Fibroblast of pulmonary artery (primary cell): ENCODE results near the gene EFR3B.
"Not testable (repeated sequence)": the region's sequence is repeated elsewhere in the genome, so short reads cannot be mapped to it uniquely, and the experiment has no call there.

Experiments
- DNase-seq: peaks from one replicate; pipeline ENCODE4 v3.0.0-alpha.2; 2010; ENCODE audit warnings: low read depth
- H3K4me3 ChIP-seq: replicated peaks from 2 replicates; pipeline ENCODE4 v1.5.1; 2011; ENCODE audit warnings: low read depth, mild to moderate bottlenecking, control low read depth, low read length, moderate library complexity
- TF ChIP-seq, protein P1 (sequence below): IDR thresholded peaks from 2 replicates; pipeline ENCODE4 v1.5.1; 2011; ENCODE audit warnings: mild to moderate bottlenecking, control low read depth, low read length, inconsistent platforms; ENCODE audit errors: missing control alignments

Gene EFR3B

DNA sequence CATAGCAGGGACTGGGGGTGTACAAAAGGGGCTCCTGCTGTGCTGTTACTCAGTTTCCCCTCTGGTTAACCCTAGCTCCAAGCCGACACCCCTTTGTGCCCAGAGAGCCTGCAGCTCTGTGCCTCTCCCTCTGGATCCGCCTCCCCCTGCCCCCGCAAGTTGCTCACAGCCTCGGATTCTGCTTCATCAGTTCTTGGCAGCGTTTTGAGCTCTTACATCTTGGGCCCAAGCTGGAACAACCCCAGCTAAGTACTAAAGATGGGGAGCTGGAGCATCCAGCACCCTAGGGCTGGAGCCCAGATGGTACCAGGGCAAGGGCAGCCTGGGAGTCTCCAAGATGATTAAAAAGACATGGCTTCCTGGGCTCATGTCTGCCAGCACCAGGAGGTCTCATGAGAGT is 85.8 kb downstream of the EFR3B start:
- no peak overlapping the region for H3K4me3 ChIP-seq
- DNase-seq = peak; percentile 7
- TF ChIP-seq, protein P1, sequence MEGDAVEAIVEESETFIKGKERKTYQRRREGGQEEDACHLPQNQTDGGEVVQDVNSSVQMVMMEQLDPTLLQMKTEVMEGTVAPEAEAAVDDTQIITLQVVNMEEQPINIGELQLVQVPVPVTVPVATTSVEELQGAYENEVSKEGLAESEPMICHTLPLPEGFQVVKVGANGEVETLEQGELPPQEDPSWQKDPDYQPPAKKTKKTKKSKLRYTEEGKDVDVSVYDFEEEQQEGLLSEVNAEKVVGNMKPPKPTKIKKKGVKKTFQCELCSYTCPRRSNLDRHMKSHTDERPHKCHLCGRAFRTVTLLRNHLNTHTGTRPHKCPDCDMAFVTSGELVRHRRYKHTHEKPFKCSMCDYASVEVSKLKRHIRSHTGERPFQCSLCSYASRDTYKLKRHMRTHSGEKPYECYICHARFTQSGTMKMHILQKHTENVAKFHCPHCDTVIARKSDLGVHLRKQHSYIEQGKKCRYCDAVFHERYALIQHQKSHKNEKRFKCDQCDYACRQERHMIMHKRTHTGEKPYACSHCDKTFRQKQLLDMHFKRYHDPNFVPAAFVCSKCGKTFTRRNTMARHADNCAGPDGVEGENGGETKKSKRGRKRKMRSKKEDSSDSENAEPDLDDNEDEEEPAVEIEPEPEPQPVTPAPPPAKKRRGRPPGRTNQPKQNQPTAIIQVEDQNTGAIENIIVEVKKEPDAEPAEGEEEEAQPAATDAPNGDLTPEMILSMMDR = no peak

DNA sequence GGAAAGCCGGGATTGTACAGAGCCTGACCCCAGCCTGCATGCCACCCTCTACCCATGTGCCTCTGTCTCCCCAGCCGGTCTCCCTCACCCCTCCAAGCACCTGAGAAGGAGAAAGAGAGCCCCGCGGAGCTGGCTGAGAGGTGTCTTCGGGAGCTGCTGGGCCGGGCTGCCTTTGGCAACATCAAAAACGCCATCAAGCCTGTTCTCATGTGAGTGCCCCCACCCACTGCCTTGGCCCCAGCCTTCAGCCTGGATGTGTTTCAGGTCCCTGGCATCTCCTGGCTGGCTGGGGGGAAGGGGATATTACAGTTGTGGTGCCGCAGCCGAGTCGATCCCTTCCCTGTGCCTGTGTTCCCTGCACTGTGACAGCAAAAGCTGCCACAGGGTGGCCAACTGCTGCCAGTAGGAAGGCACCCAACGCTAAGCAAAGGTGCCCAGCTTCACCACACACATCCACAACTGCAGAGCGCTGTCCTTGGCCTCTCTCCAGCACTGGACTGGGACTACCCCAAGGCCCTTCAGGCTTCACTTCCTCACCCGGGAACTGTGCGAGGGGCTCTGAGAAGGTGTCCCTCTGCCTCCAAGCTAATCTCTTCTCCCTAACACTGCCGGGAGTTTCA is 88.1 kb downstream of the EFR3B start:
- TF ChIP-seq, protein P1 = no peak
- no peak for DNase-seq
- no peak overlapping the region for H3K4me3 ChIP-seq

DNA sequence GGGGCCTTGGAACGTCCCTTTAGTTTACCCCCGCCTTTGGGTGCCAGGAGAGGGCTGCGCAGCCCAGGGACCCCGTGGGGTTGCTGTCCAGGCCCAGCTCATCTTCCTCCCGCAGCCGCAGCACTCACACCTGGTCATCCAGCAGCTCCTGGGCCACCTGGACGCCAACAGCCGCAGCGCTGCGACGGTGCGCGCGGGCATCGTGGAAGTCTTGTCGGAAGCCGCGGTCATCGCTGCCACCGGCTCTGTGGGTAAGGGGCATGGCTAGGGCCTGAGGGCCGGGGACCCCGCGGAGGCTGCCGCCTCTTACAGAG is 89.3 kb downstream of the EFR3B start:
- TF ChIP-seq, protein P1 = no peak
- no peak overlapping the region for H3K4me3 ChIP-seq
- no peak for DNase-seq

DNA sequence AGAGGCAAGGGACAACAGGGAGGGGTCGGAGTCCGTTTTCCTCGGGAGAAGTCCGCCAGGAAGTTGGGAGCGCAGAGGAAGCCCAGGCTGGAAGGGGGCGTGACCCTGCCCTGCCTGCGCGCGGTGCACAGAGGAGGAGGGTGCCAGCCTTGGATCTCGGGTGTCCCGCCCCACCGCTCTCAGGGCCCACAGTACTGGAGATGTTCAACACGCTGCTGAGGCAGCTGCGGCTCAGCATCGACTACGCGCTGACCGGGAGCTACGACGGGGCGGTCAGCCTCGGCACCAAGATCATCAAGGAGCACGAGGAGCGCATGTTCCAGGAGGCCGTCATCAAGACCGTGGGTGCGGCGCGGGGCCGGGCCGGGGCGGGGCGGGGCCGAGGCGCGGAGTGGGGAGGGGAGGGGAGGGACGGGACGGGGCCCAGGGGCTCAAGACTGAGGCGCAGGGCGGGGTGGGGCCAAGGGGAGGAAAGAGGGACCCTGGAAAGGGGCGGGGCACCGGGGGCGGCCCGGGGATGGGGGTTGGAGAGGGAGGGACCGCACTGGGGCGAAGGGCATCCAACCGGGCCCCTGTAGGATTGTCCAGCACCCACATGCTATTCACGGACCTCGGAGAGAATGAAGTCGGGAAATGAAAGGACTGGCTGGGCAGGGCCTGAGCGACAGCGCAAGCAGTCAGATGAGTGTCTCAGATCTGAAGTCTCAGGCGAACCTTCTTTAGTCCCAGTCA is 89.9 kb downstream of the EFR3B start:
- TF ChIP-seq, protein P1 = no peak
- peak; percentile 6 for DNase-seq
- no peak overlapping the region for H3K4me3 ChIP-seq

DNA sequence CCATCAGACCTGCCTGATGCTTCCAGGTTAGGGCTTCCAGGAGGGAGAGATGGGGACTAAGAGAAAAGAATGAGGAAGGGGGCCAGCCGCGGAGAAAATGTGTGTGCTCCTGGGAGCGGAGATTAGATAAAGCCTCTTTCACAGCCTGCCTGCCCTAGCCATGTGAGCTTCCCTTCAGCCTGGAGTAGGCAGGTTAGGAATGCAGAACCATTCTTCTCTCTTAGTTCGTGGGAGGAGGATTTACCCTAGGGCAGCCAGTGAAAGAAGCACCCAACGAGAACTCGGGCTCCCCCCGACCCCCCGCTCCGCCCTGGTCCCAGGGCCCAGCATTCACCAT is 90.4 kb downstream of the EFR3B start:
- no peak overlapping the region for H3K4me3 ChIP-seq
- TF ChIP-seq, protein P1 = no peak
- peak; percentile 2 for DNase-seq

DNA sequence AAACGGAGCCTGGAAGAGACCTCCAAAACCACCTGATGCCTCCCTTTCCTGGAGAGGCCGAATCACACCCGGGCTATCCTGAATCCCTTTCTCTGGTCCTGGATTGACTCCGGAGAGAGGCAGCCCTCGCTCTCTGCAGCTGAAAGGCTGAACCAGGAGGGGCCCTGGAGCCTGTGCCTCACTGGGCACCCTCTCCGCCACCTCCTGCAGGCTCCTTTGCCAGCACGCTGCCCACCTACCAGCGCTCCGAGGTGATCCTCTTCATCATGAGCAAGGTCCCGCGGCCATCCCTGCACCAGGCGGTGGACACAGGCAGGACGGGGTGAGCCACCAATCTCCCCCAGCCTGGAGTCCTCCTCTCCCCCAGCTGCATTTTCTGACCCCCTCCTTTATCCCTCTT is 90.8 kb downstream of the EFR3B start:
- no peak for DNase-seq
- no peak overlapping the region for H3K4me3 ChIP-seq
- TF ChIP-seq, protein P1 = no peak

DNA sequence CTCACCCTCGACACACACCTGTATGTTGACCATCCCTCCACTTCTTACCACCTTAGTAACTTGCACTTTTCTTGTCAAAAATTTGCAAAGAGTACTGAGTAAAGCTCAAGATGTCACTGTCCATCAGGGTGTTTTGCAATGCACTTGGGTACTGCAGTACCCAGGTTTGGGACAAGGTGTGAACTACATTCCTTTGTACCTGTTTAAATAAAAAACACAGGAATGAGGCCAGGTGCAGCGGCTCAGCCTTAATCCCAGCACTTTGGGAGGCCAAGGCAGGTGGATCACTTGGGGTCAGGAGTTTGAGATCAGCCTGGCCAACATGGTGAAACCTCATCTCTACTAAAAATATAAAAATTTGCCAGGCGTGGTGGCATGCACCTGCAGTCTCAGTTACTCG is 98.7 kb downstream of the EFR3B start:
- H3K4me3 ChIP-seq, DNase-seq: not testable (repeated sequence)
